Subcutaneous preadipocyte (primary cell): ENCODE measurements around the gene LDHAL6A. TPM values are rescaled to one million over a fixed set of nuclear protein-coding genes. Genes with fewer than 3 reads are reported as not detected.

ENCODE experiments used
- total RNA-seq: library from RNA; depleted of rRNA; stranded (reverse); fragments of >200 nt; gene quantifications from 2 replicates; pipeline ENCODE4 v1.2.3, GENCODE V29; 2012

Gene LDHAL6A
- not detected in 2 replicates for total RNA-seq

GRCh38 chr11:18455686-18456372 lies at the start of gene LDHAL6A:
TSS of gene LDHAL6A (plus strand) at chr11:18455856. CDS start at chr11:18456681, 825 bp downstream.

GRCh38 chr11:18526521-18527296 lies 71.1 kb downstream of the LDHAL6A start, which contains the start of gene TSG101:
TSS of gene TSG101 (minus strand) at chr11:18526942. CDS start at chr11:18526816, 126 bp downstream.

Other genes starting within 250 kb of the LDHAL6A start
- not detected in 2 replicates for gene SAA4, start 219.1 kb upstream of the LDHAL6A start, total RNA-seq
- gene SAA2, start 207.2 kb upstream of the LDHAL6A start, total RNA-seq, result not detected in 2 replicates
- not detected in 2 replicates for gene SAA1, start 189.6 kb upstream of the LDHAL6A start, total RNA-seq
- 18.7 and 30.7 TPM in 2 replicates for gene HPS5, start 133.7 kb upstream of the LDHAL6A start, total RNA-seq
- 76.8 and 80.9 TPM in 2 replicates for gene GTF2H1, start 133.3 kb upstream of the LDHAL6A start, total RNA-seq
- 755 and 862 TPM in 2 replicates for gene LDHA, start 61.3 kb upstream of the LDHAL6A start, total RNA-seq
- gene LDHC, start 43.5 kb upstream of the LDHAL6A start, total RNA-seq, result 0.78 TPM in 1 of 2 replicates, not detected in the other
- 37.5 and 45.6 TPM in 2 replicates for gene TSG101, start 71.1 kb downstream of the LDHAL6A start, total RNA-seq
- gene UEVLD, start 132.9 kb downstream of the LDHAL6A start, total RNA-seq, result 18.4 and 21.3 TPM in 2 replicates
- gene MISFA, start 143.9 kb downstream of the LDHAL6A start, total RNA-seq, result under 0.01 and 0.59 TPM in 2 replicates
- 11.8 and 20.3 TPM in 2 replicates for gene SPTY2D1, start 178.5 kb downstream of the LDHAL6A start, total RNA-seq
- 0.73 and 0.78 TPM in 2 replicates for gene TMEM86A, start 242.9 kb downstream of the LDHAL6A start, total RNA-seq